Activated CD4-positive, alpha-beta T cell treated with anti-CD3 and anti-CD28 coated beads, Interleukin-2, amount 50 U/mL, for 1 hour (primary cell): ENCODE data around the gene MAGI2.

Experiments used
- DNase-seq: peaks from one replicate; pipeline ENCODE4 v3.0.0-alpha.2; 2020

Gene MAGI2

DNA sequence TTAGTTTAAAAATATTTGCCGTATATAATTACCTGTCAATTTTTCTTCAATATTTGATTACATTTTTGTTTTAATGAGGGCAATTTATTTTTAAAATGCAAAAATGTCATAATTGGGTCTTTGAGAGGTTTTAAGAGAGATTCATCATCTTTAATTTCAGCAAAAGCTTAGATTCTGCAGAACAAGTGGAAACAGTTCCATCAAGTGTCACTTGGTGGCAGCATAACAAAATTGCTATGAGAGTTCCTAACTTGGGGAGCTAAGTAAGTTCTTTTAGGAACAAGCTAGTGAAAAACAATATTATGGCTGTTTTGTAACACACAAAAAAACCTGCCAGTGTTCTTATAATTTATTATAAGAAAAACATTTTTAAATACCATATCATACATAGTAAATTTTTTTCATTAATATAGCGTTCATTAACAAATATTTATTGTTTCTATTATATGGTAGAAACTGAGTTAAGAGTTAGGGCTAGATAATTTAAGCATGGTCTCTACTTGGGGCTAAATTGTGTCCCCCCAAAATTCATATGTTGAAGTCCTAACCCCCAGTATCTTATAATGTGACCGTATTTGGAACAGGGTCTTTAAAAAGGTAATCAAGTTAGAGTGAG lies 155.2 kb downstream of the MAGI2 start:
- DNase-seq = no peak

DNA sequence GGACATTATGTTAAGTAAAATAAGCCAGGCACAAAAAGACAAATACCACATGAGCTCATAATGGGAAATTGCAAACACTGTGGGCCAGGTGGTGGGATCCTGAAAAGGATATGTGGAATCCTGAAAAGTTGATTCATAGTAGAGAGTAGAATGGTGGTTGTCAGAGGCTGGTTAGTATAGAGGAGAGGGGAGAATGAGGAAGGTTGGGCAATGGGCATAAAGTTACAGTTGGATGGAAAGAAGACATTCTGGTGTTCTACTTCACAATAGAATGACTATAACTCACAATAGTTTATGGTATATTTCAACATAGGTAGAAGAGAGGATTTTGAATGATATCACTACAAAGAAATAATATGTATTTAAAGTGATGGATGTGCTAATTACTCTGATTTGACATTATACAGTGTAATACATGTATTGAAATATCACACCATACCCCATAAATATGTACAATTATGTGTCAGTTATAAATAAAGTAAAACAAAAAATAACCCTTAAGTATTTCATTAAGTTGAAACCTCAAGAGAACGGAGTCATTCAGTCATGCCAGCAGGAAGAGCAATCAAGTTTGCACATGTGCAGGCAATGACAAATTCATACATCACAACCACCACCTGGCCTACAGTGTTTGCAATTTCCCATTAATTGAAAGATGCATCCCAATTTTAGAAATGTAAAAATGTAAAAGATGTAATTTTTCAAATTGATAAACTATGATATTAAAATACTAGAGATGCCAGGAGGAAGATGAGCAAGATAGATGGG lies 156.7 kb downstream of the MAGI2 start:
- no peak for DNase-seq

DNA sequence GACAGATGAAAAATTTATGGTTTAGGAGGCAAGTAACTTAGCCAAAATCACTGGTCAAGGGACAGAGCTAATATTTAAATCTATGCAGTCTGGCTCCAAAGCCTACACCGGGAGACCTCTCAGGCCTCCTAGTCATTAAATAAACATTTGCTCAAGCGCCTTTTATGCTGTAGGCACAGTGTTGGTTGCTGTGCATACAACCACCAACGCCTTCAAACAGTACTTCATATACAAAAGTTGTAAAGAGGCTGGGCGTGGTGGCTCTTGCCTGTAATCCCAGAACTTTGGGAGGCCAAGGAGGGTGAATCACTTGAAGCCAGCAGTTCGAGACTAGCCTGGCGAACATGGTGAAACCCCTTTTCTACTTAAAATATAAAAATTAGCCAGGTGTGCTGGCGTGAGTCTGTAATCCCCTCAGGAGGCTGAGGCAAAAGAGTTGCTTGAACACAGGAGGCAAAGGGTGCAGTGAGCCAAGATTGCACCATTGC lies 159.8 kb downstream of the MAGI2 start:
- DNase-seq = no peak

DNA sequence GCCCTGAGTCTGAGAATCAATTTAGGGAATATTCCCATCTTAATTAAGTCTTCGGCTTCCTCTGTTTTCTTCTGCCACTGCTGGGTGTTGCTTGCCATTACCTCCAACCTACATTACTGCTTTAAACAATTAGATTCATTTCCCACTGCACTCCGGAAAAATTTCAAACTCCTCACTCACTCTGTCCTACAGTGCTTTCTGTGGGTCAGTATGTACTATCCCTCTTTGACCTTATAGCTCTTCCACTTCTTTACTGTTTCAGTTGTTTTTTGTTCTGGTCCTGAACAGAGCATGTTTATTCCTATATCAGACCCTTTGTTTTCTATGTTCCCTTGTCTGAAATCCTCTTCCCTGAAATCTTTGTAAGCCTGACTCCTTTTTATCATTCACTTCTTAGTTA lies 160.6 kb downstream of the MAGI2 start:
- no peak for DNase-seq

DNA sequence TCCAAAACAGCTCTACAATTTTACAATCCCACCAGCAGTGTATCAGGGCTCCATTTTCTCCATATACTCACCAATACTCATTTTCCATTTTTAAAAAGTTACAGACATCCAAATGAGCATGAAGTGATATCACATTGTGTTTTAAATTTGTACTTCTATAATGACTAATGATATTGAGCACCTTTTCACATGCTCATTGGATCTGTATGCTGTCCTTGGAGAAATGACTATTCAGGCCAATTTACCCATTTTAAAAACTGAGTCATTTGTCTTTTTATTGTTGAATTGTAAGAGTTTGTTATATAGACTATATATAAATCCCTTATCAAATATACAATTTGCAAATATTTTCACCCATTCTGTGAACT lies 162.0 kb downstream of the MAGI2 start:
- no peak for DNase-seq

DNA sequence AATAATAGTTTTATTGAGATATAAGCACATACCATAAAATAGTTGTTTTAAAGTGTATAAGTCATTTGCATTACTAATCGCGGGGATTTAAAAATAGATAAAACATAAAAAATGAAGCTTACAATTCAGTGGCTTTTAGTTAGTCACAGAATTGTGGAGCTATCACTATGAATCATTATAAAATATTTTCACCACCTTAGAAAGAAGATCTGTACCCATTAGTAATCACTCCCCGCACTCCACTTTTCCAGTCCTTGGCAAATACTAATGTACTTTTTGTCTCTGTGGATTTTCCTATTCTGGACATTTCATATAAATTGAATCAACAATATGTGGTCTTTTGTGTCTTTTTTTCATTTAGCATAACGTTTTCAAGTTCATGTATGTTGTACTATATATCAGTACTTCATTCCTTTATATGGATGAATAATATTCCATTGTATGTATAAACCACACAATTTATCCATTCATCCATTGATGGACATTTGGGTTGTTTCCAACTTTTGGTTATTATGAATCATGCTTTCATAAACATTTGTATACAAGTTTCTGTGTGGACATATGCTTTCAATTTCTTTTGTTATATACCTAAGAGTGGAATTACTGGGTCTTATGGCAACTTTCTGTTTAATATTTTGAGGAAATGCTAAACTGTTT lies 162.5 kb downstream of the MAGI2 start:
- no peak for DNase-seq

DNA sequence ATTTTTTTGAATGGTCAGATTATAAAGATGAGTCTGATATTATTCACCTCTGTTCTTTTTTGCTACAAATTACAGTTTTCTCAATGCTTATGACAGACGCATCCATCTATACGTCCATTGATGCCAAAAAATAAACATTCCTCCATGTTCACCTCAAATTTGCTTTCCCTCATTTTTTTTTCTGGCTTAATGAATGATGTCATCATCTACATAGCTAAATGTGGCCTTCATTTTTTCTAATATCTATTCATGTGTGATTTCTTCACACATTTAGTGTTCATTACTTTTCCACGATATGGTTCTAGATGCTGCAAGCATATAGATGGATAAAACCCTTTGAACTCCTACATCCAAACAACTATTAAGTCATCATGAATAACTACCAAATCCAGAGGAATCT lies 163.1 kb downstream of the MAGI2 start:
- no peak for DNase-seq

DNA sequence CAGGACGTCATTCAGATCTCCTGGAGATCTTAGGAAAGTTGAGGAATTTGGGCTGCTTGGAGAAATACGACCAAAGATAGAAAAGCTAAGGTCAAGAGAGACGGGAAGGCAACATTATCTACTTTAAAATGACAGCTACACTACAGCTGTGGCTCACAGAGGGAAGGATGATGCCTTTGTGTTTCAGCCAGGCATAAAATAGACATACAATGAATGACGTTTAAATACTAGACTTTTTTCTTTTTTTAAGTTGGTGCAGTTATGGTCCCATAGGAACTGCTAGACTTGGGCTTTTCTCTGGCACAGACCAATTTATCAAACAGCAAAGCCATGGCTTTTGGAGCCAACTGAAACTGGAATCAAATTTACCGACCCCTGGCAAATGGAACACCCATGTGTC lies 164.8 kb downstream of the MAGI2 start:
- no peak for DNase-seq

DNA sequence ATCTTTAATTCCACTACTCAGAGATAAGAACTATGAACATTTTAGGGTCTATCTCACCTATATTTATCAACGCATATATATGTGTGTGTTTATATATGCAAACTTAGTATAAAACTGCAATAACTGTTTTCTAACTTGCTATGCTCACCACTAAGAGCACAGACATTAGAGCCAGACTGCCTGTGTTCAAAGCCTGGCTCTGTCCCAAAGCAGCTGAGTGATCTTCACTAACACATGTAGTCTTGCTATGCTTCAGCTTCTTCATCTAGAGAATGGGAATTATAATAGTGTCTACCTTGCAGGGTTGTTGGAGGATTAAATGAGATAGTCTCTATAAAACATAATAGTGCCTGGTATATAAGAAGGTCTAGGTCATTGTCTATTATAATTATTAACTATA lies 165.5 kb downstream of the MAGI2 start:
- DNase-seq = no peak

DNA sequence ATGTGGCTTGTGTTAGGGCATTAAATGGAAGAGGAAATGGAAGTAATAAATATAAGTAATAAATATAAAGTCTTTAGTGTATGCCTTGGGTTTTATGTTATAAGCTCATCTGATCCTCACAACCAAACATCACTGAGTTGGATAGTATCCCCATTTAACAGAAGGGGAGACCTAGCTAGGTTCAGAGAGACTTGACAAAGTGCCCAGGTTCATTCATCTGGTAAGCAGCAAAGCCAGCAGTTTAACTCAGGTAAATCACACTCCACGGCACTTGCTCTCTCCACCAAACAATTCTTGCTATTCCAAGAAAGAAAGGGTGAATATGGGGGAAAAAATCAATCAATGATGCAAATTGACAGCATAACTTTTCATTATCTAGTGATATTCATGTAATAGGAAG lies 167.3 kb downstream of the MAGI2 start:
- no peak for DNase-seq

DNA sequence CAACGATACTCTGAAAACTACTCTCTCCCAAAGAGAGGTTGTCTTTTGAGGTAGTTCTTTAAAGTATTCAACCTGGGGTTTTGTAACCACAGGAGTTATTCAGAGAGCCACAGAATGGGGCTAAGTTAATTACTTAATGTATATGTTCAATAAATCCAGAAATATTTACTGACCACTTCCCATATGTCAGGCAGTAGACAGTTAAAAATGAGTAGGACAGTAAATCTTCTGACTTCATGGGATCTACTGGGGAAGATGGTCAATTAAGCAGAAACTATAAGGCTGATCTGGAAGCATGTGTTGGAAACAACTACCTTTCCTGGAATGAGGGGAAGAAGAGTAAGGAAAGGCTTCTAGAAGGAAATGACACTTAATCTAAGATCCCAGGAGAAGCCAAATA lies 167.7 kb downstream of the MAGI2 start:
- no peak for DNase-seq

DNA sequence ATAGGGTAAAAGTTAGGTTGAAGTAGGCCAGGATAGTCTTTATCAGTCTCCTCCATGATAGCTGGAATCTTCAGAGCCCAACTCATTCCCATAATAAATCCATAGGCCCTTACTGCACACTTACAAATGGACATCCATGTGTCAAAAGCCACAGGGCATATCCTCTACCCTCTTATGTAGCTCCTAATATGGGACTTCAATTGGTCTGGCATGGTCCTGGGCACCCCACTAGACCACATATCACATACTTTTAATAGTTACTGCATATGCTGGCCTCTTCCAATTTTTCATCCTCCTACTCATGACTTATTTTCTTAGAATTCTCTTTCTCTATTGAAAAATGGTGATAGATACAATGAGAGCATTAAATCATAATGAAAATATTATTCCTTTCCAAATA lies 169.3 kb downstream of the MAGI2 start:
- no peak for DNase-seq

DNA sequence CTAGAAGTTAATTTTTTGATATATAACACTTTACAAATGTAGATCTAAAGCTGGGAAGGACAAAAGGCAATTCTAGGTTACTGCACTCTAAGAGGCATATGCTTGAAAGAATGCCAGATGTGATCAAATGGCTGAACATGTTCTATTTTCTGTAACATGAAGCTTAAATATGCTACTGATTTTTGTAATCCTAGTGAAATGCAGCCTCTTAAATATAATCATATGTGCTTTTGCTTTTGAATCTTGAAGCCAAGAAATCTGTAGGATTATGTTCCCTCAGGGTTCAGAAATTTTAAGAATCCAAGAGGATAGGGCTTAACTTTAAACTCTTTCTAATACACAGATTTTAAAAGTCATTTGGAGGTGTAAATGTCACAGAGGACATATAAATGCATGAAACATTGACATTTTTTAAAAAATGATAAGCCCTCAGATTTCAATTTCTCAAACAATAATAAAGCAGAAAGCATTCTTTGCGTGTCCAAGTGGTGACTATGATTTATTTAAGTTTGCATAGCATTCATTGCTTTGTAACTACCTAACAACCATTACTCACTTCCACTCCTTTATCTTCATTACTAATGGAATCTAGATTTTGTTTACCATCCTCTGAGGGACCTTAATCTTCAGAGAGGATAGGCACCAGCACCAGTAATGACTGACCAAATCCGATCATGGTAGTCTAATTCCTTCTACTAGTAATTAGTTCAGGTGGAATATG lies 170.4 kb downstream of the MAGI2 start:
- no peak for DNase-seq

DNA sequence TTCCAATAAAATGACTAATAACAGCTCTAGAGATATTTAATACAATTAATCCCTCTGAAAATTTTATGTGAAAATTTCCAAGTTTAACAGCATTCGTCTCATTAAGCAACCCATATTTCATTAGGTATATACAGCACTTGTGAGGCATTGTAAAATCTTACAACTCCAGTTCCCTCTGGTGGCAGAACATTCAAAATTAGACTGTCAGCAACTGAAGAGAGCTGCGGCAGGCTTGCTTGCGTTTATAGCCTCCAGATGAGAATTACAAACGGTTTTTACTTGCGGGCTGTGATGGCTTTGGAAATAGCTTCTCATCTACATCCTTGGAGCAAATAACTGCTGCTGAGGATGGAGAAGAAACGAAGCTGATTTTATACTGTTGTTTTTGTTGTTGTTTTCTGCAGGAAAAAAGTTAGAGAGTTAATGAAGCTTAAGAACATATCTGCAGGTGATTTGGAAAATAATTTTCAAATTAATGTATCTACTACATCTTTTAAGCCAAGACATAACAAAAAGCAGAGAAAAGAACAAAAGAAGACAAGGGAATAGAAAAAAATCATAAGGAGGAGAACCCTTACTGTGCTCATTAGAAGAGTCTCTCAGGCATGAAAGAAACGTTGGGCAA lies 171.3 kb downstream of the MAGI2 start:
- DNase-seq = no peak

DNA sequence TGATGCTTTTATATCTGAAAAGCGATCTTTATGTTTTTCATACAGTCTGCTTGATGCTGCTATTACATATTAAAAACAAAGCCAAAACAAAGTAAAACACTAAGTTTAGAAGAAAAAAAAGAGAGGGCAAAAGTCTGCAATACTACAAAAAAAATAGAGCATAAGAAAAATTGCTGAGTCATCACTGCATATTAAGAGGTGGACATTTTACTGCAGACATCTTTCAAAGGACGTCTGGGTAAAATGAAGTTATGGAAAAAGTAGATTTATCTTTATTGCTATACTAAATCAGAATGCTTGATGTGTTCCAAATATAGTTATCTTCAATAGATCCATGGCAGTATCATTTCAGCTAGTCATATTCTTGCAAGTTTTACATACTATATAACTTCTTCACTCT lies 172.0 kb downstream of the MAGI2 start:
- DNase-seq = no peak

DNA sequence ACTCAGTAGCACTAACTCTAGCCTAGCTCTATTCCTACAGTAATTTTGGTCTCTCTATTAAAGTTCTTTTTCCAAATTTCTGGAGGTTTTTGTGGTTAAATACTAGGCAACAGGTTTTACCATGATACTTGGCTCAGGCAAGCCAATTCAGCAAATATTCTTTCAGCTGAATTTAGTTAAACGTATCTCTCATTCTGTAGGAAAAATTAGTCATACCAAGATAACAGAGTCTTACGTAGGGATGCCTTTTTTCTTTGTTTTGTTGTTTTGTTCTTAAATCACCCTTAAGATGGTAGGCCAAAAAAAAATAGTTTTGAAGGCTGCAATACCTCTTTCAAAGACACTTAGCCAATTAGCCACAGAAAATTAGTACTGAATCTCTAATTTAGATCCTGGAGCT lies 180.5 kb downstream of the MAGI2 start:
- DNase-seq = no peak

DNA sequence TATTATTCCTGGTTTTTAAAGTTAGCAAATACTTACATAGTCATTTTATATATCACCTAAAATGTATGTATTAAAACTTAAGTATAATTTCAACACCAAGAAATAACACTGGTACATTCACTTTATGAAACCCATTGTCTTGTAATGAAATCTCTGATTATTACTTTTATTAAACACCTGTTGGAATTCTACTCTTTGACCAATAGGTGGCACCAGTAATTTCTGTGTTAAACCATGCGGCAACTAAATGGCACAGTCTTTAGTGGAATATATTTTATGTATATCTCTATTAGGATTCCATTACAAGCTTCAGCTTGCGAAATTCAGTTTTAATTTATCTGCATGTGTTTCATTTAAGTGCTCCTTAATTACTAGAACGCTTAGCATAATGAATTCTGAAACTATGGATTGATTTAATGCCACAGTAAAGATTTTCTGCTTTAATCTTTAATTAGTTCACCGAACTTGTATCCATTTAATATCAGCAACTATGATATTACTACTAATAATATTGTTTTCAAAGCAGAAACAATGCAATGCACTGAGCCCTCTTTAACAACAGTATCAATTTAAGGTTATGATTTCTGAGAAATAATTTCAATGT lies 181.3 kb downstream of the MAGI2 start:
- DNase-seq = no peak

DNA sequence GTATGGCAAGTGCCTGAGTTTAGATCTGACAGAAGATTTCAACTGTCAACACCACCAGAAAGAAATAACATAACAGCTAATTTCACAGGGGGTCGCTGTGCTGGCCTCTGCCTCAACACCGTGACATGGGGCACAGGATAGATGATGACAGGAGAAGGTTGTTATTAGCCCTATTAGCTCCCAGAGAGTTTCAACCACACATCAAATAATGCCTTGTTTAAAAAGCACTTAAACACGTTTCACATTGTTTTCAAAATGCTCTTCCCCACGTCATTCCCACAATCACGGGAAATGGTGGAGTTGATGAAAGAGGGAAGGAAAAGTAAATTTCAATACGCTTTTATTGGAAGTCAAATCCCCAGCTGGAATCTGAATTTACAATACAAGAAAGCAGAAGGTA lies 184.7 kb downstream of the MAGI2 start:
- DNase-seq = no peak

DNA sequence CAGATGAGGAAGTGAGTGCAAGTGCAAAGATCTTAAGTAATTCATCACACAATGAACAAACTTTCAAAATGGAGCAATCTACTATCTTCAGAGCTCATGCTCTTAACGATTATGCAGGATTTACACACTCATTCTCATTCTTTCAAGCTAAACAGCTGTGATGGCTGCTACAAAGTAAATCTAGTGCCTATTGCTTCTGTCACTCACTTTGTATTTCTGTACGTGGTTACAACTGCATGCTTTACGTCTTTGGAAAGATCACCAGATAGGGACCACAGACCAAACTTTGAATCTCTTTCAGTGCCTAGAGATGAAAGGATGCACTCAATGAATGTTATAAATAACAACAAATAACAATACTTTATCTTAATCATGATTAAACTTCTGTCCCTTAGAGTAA lies 194.6 kb downstream of the MAGI2 start:
- no peak for DNase-seq

DNA sequence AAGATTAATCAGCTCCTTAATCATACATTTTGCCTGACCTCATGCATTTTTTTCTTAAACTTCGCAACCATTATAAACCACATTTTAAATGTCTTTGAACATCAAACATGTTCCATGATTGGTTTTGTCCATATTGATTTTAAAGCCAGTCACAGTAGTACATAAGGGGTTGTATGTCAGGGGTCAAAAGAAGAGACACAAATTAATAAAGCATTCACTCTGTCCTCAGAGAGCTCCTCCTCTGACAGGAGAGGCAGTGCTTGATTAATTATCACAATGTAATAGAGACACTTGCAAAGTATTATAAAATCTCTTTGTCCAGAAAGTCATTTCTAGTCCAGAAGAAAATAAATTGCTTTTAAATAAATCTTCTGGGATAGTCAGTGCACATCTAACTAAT lies 195.5 kb downstream of the MAGI2 start:
- DNase-seq = no peak

DNA sequence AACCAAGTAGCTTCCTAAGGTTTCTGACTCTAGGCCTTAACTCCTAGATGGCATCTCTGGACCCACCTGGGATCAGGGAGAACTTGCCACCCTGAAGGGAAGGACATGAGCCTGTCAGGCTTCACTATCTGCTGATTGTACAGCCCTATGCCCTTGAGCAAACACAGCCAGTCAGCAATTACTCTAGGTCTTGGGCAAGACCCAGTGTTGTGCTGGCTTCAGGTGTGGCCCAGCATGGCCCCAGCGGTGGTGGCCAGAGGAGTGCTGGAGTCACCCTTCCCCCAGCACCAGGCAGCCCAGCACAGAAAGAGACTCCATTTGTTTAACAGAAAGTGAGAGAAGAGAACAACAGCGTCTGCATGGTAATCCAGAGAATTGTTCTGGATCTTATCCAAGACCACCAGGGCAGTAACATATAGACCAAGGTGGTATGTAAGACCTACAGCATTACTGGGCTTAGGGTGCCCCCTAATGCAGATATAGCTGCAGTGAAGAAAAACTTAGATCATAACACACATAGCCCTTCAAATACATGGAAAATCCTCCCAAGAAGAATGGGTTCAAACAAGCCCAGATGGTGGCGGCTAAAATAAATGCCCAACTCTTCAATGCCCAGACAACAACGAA lies 207.7 kb downstream of the MAGI2 start:
- no peak for DNase-seq

DNA sequence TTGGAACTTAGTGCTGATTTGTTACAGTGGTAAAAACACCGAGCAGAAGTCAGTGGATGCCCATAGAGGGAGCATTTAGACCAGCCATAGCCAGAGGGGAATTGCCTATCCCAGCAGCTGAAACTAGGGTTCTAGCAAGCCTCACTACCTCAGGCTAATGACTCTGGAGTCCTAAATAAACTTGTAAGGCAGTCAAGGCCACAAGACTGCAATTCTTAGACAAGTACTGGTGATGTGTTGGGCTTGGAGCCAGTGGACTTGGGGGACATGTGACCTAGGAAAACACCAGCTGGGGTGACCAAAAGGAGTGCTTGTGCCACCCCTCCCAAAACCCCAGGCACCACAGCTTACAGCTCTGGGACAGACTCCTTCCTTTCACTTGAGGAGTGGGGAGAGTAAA lies 209.0 kb downstream of the MAGI2 start:
- no peak for DNase-seq
